Nephron (organoid): ENCODE data around the gene TMEM14C.
"Not testable (repeated sequence)": the region's sequence is repeated elsewhere in the genome, so short reads cannot be mapped to it uniquely, and the experiment has no call there.

ENCODE experiments used
- H3K27ac Mint-ChIP-seq, 3 experiments: 2 replicates each; pipeline ENCODE4 v1.8.0; 2020; ENCODE audit warnings: mixed read lengths in 3 of 3, mild to moderate bottlenecking in 2 of 3, moderate library complexity in 1 of 3
- H3K27me3 Mint-ChIP-seq: 2 replicates; pipeline ENCODE4 v1.8.0; 2021; ENCODE audit warnings: low read depth, mild to moderate bottlenecking, moderate library complexity, mixed read lengths
- H3K36me3 Mint-ChIP-seq: 2 replicates; pipeline ENCODE4 v1.8.0; 2020; ENCODE audit warnings: low read depth, mixed read lengths
- H3K4me1 Mint-ChIP-seq: 2 replicates; pipeline ENCODE4 v1.8.0; 2020; ENCODE audit warnings: mixed read lengths
- H3K4me3 Mint-ChIP-seq, 3 experiments: 2 replicates each; pipeline ENCODE4 v1.8.0; 2020; ENCODE audit warnings: mild to moderate bottlenecking in 3 of 3, mixed read lengths in 3 of 3, moderate library complexity in 2 of 3
- H3K9me3 Mint-ChIP-seq: 2 replicates; pipeline ENCODE4 v1.8.0; 2020; ENCODE audit warnings: mixed read lengths
- CTCF ChIP-seq, 3 experiments: fragments of 200-600 bp; sonication (generic); IDR thresholded peaks; one replicate each; pipeline ENCODE4 v1.5.0; 2021; ENCODE audit warnings: antibody characterized with exemption in 3 of 3; ENCODE audit not compliant: unreplicated experiment in 3 of 3

TMEM14C gene

GRCh38 chr6:10746915-10747250 lies 24.0 kb downstream of the TMEM14C start:
- Mint-ChIP-seq H3K4me3 (peak overlapping the region; percentile 96 to 98 (median 97)), H3K27ac (peak overlapping the region; percentile 81 to 90 (median 87)), H3K9me3 (no peaks in the 10 kb centered on the region), H3K36me3 (peaks cover 8% of the 10 kb centered on the region), H3K4me1 (peaks cover 35% of the 10 kb centered on the region), H3K27me3 (peaks cover 10% of the 10 kb centered on the region)
- no peak for TF ChIP-seq CTCF (IDR thresholded peaks at IDR 0.05; ENCODE audit: unreplicated experiment in 3 of 3)

GRCh38 chr6:10747251-10747972 lies 24.5 kb downstream of the TMEM14C start, which contains the start of gene TMEM14B:
Gene TMEM14B, plus strand, starts transcription at chr6:10747805. Its CDS starts 1,441 bp downstream, at chr6:10749246.
- Mint-ChIP-seq H3K27me3 (peaks cover 10% of the 10 kb centered on the region), H3K9me3 (no peaks in the 10 kb centered on the region), H3K36me3 (peaks cover 11% of the 10 kb centered on the region), H3K27ac (peak within 1 kb of the TSS; percentile 81 to 90 (median 87)), H3K4me1 (peaks cover 35% of the 10 kb centered on the region), H3K4me3 (peak within 1 kb of the TSS; percentile 96 to 98 (median 97))
- no peak for TF ChIP-seq CTCF (IDR thresholded peaks at IDR 0.05; ENCODE audit: unreplicated experiment in 3 of 3)

- H3K9me3 Mint-ChIP-seq: no peaks in the 10 kb centered on the region
- H3K4me1 Mint-ChIP-seq: peaks cover 35% of the 10 kb centered on the region
- H3K27me3 Mint-ChIP-seq: peaks cover 7% of the 10 kb centered on the region
- H3K36me3 Mint-ChIP-seq: peaks cover 27% of the 10 kb centered on the region
- peak overlapping the region; percentile 63 to 86 (median 65) for H3K27ac Mint-ChIP-seq
- TF ChIP-seq CTCF (IDR thresholded peaks at IDR 0.05; ENCODE audit: unreplicated experiment in 3 of 3): no peak
- peak overlapping the region; percentile 72 to 98 (median 96) for H3K4me3 Mint-ChIP-seq
Observed at GRCh38 chr6:10749734-10750133, 26.9 kb downstream of the TMEM14C start.

GRCh38 chr6:10750568-10750967 lies 27.7 kb downstream of the TMEM14C start:
- peaks cover 35% of the 10 kb centered on the region for H3K36me3 Mint-ChIP-seq
- H3K27ac Mint-ChIP-seq: peak overlapping the region in 1 of 3 experiments; percentile 86
- peak overlapping the region in 2 of 3 experiments; percentile 32 to 96 for H3K4me3 Mint-ChIP-seq
- H3K9me3 Mint-ChIP-seq, H3K27me3 Mint-ChIP-seq: not testable (repeated sequence)
- peaks cover 35% of the 10 kb centered on the region for H3K4me1 Mint-ChIP-seq

GRCh38 chr6:10751757-10752156 lies 28.9 kb downstream of the TMEM14C start:
- not testable (repeated sequence) for H3K27me3 Mint-ChIP-seq, H3K27ac Mint-ChIP-seq, H3K4me3 Mint-ChIP-seq, H3K9me3 Mint-ChIP-seq
- H3K36me3 Mint-ChIP-seq: peaks cover 46% of the 10 kb centered on the region
- H3K4me1 Mint-ChIP-seq: peaks cover 32% of the 10 kb centered on the region

- H3K36me3 Mint-ChIP-seq: peaks cover 75% of the 10 kb centered on the region
- peak overlapping the region in 1 of 3 experiments; percentile 48 for H3K27ac Mint-ChIP-seq
- TF ChIP-seq CTCF (IDR thresholded peaks at IDR 0.05; ENCODE audit: unreplicated experiment in 3 of 3): no peak
- H3K4me3 Mint-ChIP-seq: no peak overlapping the region
- peaks cover 12% of the 10 kb centered on the region for H3K4me1 Mint-ChIP-seq
- H3K9me3 Mint-ChIP-seq: no peaks in the 10 kb centered on the region
- no peaks in the 10 kb centered on the region for H3K27me3 Mint-ChIP-seq
Observed at GRCh38 chr6:10756085-10756484, 33.2 kb downstream of the TMEM14C start.

- H3K27me3 Mint-ChIP-seq: no peaks in the 10 kb centered on the region
- peak; percentile 44 to 54 (median 53) for TF ChIP-seq CTCF (IDR thresholded peaks at IDR 0.05; ENCODE audit: unreplicated experiment in 3 of 3)
- H3K4me1 Mint-ChIP-seq: peaks cover 11% of the 10 kb centered on the region
Observed at GRCh38 chr6:10759312-10759839, 36.5 kb downstream of the TMEM14C start.

More at GRCh38 chr6:10759312-10759839, 36.5 kb downstream of the TMEM14C start:
- no peak overlapping the region for H3K4me3 Mint-ChIP-seq
- peaks cover 68% of the 10 kb centered on the region for H3K36me3 Mint-ChIP-seq
- H3K27ac Mint-ChIP-seq: peak overlapping the region; percentile 37 to 68 (median 44)
- H3K9me3 Mint-ChIP-seq: no peaks in the 10 kb centered on the region
